ENCODE measurements around the gene VPS16. TPM values are rescaled to one million over a fixed set of nuclear protein-coding genes. Genes with fewer than 3 reads are reported as not detected.

VPS16 gene
- polyA plus RNA-seq, 4 donors: 29.3 to 94.6 (median 51.6) TPM

GRCh38 chr20:2840967-2841531 lies 504 bp downstream of the VPS16 start:
- no peaks in the 10 kb centered on the region for H3K9me3 ChIP-seq (ENCODE audit: control insufficient read depth in 2 of 2, insufficient read depth in 1 of 2, low read depth in 1 of 2, low read length in 1 of 2)
- H3K4me1 ChIP-seq (ENCODE audit: control insufficient read depth in 3 of 3, insufficient read depth in 2 of 3, low read depth in 1 of 3, low read length in 2 of 3): peaks cover 0 to 12% (median 7%) of the 10 kb centered on the region in 3 donors
- peak overlapping the region; percentile 81 to 90 (median 89) for H3K4me3 ChIP-seq (ENCODE audit: low read depth in 1 of 3, low read length in 3 of 3)
- peaks cover 0 to 17% (median 0%) of the 10 kb centered on the region in 3 donors for H3K36me3 ChIP-seq (ENCODE audit: control insufficient read depth in 3 of 3, insufficient read depth in 2 of 3, low read depth in 1 of 3, low read length in 3 of 3)
- FAIRE-seq: no peak
- no peaks in the 10 kb centered on the region for H3K27me3 ChIP-seq (ENCODE audit: control insufficient read depth in 3 of 3, insufficient read depth in 3 of 3, low read length in 3 of 3)
- peak; percentile 11 to 69 for DNase-seq
- H3K27ac ChIP-seq (ENCODE audit: low read depth in 1 of 3, low read length in 2 of 3): peak overlapping the region in 2 of 3 donors; percentile 38 to 96
- WGBS, 3 donors: 7 to 8% (median 8%) methylated on average over 33 of the region's 33 CpGs

- no peak overlapping the region for H3K4me3 ChIP-seq (ENCODE audit: low read depth in 1 of 3, low read length in 3 of 3)
- H3K36me3 ChIP-seq (ENCODE audit: control insufficient read depth in 3 of 3, insufficient read depth in 2 of 3, low read depth in 1 of 3, low read length in 3 of 3): no peaks in the 10 kb centered on the region
- no peaks in the 10 kb centered on the region for H3K9me3 ChIP-seq (ENCODE audit: control insufficient read depth in 2 of 2, insufficient read depth in 1 of 2, low read depth in 1 of 2, low read length in 1 of 2)
- H3K27ac ChIP-seq (ENCODE audit: low read depth in 1 of 3, low read length in 2 of 3): no peak overlapping the region
- H3K27me3 ChIP-seq (ENCODE audit: control insufficient read depth in 3 of 3, insufficient read depth in 3 of 3, low read length in 3 of 3): no peaks in the 10 kb centered on the region
- no peak for DNase-seq
- 67 to 90% (median 88%) methylated on average over 2 of the region's 2 CpGs for WGBS, 3 donors
- no peak for FAIRE-seq
- H3K4me1 ChIP-seq (ENCODE audit: control insufficient read depth in 3 of 3, insufficient read depth in 2 of 3, low read depth in 1 of 3, low read length in 2 of 3): peaks cover 0 to 7% (median 7%) of the 10 kb centered on the region in 3 donors
Measured at GRCh38 chr20:2845607-2846006, 5.1 kb downstream of the VPS16 start.

GRCh38 chr20:2846698-2847097 lies 6.2 kb downstream of the VPS16 start:
- Histone ChIP-seq H3K9me3 (ENCODE audit: control insufficient read depth in 2 of 2, insufficient read depth in 1 of 2, low read depth in 1 of 2, low read length in 1 of 2) (no peaks in the 10 kb centered on the region), H3K27me3 (ENCODE audit: control insufficient read depth in 3 of 3, insufficient read depth in 3 of 3, low read length in 3 of 3) (no peaks in the 10 kb centered on the region), H3K36me3 (ENCODE audit: control insufficient read depth in 3 of 3, insufficient read depth in 2 of 3, low read depth in 1 of 3, low read length in 3 of 3) (no peaks in the 10 kb centered on the region), H3K4me3 (ENCODE audit: low read depth in 1 of 3, low read length in 3 of 3) (no peak overlapping the region), H3K4me1 (ENCODE audit: control insufficient read depth in 3 of 3, insufficient read depth in 2 of 3, low read depth in 1 of 3, low read length in 2 of 3) (peaks cover 0 to 3% (median 2%) of the 10 kb centered on the region in 3 donors), H3K27ac (ENCODE audit: low read depth in 1 of 3, low read length in 2 of 3) (no peak overlapping the region)
- FAIRE-seq (no peak), DNase-seq (peak in 1 of 2 donors; percentile 13)
- WGBS, 3 donors: 19 to 58% (median 42%) methylated on average over 5 of the region's 5 CpGs

- H3K36me3 ChIP-seq (ENCODE audit: control insufficient read depth in 3 of 3, insufficient read depth in 2 of 3, low read depth in 1 of 3, low read length in 3 of 3): no peaks in the 10 kb centered on the region
- no peak overlapping the region for H3K4me3 ChIP-seq (ENCODE audit: low read depth in 1 of 3, low read length in 3 of 3)
- WGBS, 3 donors: 91 to 93% (median 93%) methylated on average over 4 of the region's 4 CpGs
- H3K27ac ChIP-seq (ENCODE audit: low read depth in 1 of 3, low read length in 2 of 3): no peak overlapping the region
- no peaks in the 10 kb centered on the region for H3K9me3 ChIP-seq (ENCODE audit: control insufficient read depth in 2 of 2, insufficient read depth in 1 of 2, low read depth in 1 of 2, low read length in 1 of 2)
- DNase-seq (no peak), FAIRE-seq (no peak)
- H3K27me3 ChIP-seq (ENCODE audit: control insufficient read depth in 3 of 3, insufficient read depth in 3 of 3, low read length in 3 of 3): no peaks in the 10 kb centered on the region
- H3K4me1 ChIP-seq (ENCODE audit: control insufficient read depth in 3 of 3, insufficient read depth in 2 of 3, low read depth in 1 of 3, low read length in 2 of 3): no peaks in the 10 kb centered on the region
Measured at GRCh38 chr20:2847802-2848201, 7.3 kb downstream of the VPS16 start.

- no peak overlapping the region for H3K4me3 ChIP-seq (ENCODE audit: low read depth in 1 of 3, low read length in 3 of 3)
- no peak for FAIRE-seq
- no peak overlapping the region for H3K27ac ChIP-seq (ENCODE audit: low read depth in 1 of 3, low read length in 2 of 3)
- H3K9me3 ChIP-seq (ENCODE audit: control insufficient read depth in 2 of 2, insufficient read depth in 1 of 2, low read depth in 1 of 2, low read length in 1 of 2): no peaks in the 10 kb centered on the region
- DNase-seq: no peak
- no peaks in the 10 kb centered on the region for H3K4me1 ChIP-seq (ENCODE audit: control insufficient read depth in 3 of 3, insufficient read depth in 2 of 3, low read depth in 1 of 3, low read length in 2 of 3)
- peaks cover 0 to 3% (median 0%) of the 10 kb centered on the region in 3 donors for H3K36me3 ChIP-seq (ENCODE audit: control insufficient read depth in 3 of 3, insufficient read depth in 2 of 3, low read depth in 1 of 3, low read length in 3 of 3)
- WGBS, 3 donors: 90 to 99% (median 90%) methylated on average over 4 of the region's 4 CpGs
- H3K27me3 ChIP-seq (ENCODE audit: control insufficient read depth in 3 of 3, insufficient read depth in 3 of 3, low read length in 3 of 3): no peaks in the 10 kb centered on the region
Measured at GRCh38 chr20:2849529-2849928, 9.0 kb downstream of the VPS16 start.

- Histone ChIP-seq H3K4me3 (ENCODE audit: low read depth in 1 of 3, low read length in 3 of 3) (no peak overlapping the region), H3K27ac (ENCODE audit: low read depth in 1 of 3, low read length in 2 of 3) (no peak overlapping the region), H3K9me3 (ENCODE audit: control insufficient read depth in 2 of 2, insufficient read depth in 1 of 2, low read depth in 1 of 2, low read length in 1 of 2) (no peaks in the 10 kb centered on the region), H3K4me1 (ENCODE audit: control insufficient read depth in 3 of 3, insufficient read depth in 2 of 3, low read depth in 1 of 3, low read length in 2 of 3) (no peaks in the 10 kb centered on the region), H3K36me3 (ENCODE audit: control insufficient read depth in 3 of 3, insufficient read depth in 2 of 3, low read depth in 1 of 3, low read length in 3 of 3) (peaks cover 0 to 3% (median 0%) of the 10 kb centered on the region in 3 donors), H3K27me3 (ENCODE audit: control insufficient read depth in 3 of 3, insufficient read depth in 3 of 3, low read length in 3 of 3) (no peaks in the 10 kb centered on the region)
- 92 to 95% (median 95%) methylated on average over 10 of the region's 10 CpGs for WGBS, 3 donors
- DNase-seq: no peak
- no peak for FAIRE-seq
Measured at GRCh38 chr20:2851086-2851485, 10.5 kb downstream of the VPS16 start.

- no peak for DNase-seq
Measured at GRCh38 chr20:2858591-2858990, 18.0 kb downstream of the VPS16 start.

GRCh38 chr20:2859330-2860121 lies 19.0 kb downstream of the VPS16 start:
- peaks cover 4 to 51% (median 6%) of the 10 kb centered on the region in 3 donors for H3K36me3 ChIP-seq (ENCODE audit: control insufficient read depth in 3 of 3, insufficient read depth in 2 of 3, low read depth in 1 of 3, low read length in 3 of 3)
- 88 to 94% (median 89%) methylated on average over 4 of the region's 4 CpGs for WGBS, 3 donors
- DNase-seq (no peak), FAIRE-seq (no peak)
- no peaks in the 10 kb centered on the region for H3K9me3 ChIP-seq (ENCODE audit: control insufficient read depth in 2 of 2, insufficient read depth in 1 of 2, low read depth in 1 of 2, low read length in 1 of 2)
- no peaks in the 10 kb centered on the region for H3K27me3 ChIP-seq (ENCODE audit: control insufficient read depth in 3 of 3, insufficient read depth in 3 of 3, low read length in 3 of 3)
- no peak overlapping the region for H3K27ac ChIP-seq (ENCODE audit: low read depth in 1 of 3, low read length in 2 of 3)
- H3K4me3 ChIP-seq (ENCODE audit: low read depth in 1 of 3, low read length in 3 of 3): no peak overlapping the region
- H3K4me1 ChIP-seq (ENCODE audit: control insufficient read depth in 3 of 3, insufficient read depth in 2 of 3, low read depth in 1 of 3, low read length in 2 of 3): no peaks in the 10 kb centered on the region

More at GRCh38 chr20:2858591-2858990, 18.0 kb downstream of the VPS16 start:
- Histone ChIP-seq H3K27ac (ENCODE audit: low read depth in 1 of 3, low read length in 2 of 3) (no peak overlapping the region), H3K9me3 (ENCODE audit: control insufficient read depth in 2 of 2, insufficient read depth in 1 of 2, low read depth in 1 of 2, low read length in 1 of 2) (no peaks in the 10 kb centered on the region), H3K27me3 (ENCODE audit: control insufficient read depth in 3 of 3, insufficient read depth in 3 of 3, low read length in 3 of 3) (no peaks in the 10 kb centered on the region), H3K36me3 (ENCODE audit: control insufficient read depth in 3 of 3, insufficient read depth in 2 of 3, low read depth in 1 of 3, low read length in 3 of 3) (peaks cover 4 to 46% (median 4%) of the 10 kb centered on the region in 3 donors), H3K4me1 (ENCODE audit: control insufficient read depth in 3 of 3, insufficient read depth in 2 of 3, low read depth in 1 of 3, low read length in 2 of 3) (no peaks in the 10 kb centered on the region), H3K4me3 (ENCODE audit: low read depth in 1 of 3, low read length in 3 of 3) (no peak overlapping the region)
- FAIRE-seq: no peak
- 92 to 96% (median 96%) methylated on average over 2 of the region's 2 CpGs for WGBS, 3 donors
